IMR-90 (cell line): ENCODE measurements around the gene EID3. TPM values are rescaled to one million over a fixed set of nuclear protein-coding genes. Genes with fewer than 3 reads are reported as not detected.
A peak's percentile ranks its signal among the peaks of the same experiment; 100 is the strongest.

Experiments
- ATAC-seq: fragments of 200-7000 bp; cut with Tn5 transposase; 2 replicates; pipeline ENCODE4 v1.9.1; 2020; ENCODE audit warnings: low read depth, mild to moderate bottlenecking, moderate library complexity
- BruUV-seq: library from RNA; stranded (reverse); fragments of 400-500 nt; replicated peaks from 2 replicates; lab custom pipeline; 2021; lab: Mats Ljungman, UMichigan
- CTCF ChIA-PET: fragments of 300-600 bp; formaldehyde crosslinking; extraction: SDS; loops from one replicate; lab custom pipeline; 2021; ENCODE audit warnings: antibody characterized with exemption; lab: Yijun Ruan, JAX
- POLR2A ChIA-PET: fragments of 300-600 bp; sonication (Branson Sonifier 250); formaldehyde crosslinking; loops from one replicate; lab custom pipeline; 2022; ENCODE audit warnings: antibody characterized with exemption; ENCODE audit not compliant: unreplicated experiment; lab: Charles Lee
- DNase-seq: peaks from one replicate; pipeline ENCODE4 v3.0.0; 2013
- H2AFZ ChIP-seq: replicated peaks from 2 replicates; pipeline ENCODE3; 2013; ENCODE audit warnings: low read length, mild to moderate bottlenecking; ENCODE audit not compliant: poor library complexity
- H2AK5ac ChIP-seq: 2 replicates; pipeline ENCODE4 v1.6.1; 2013; ENCODE audit warnings: low read depth, low read length, inconsistent platforms
- H2AK9ac ChIP-seq: replicated peaks from 2 replicates; pipeline ENCODE3; 2013; ENCODE audit warnings: mild to moderate bottlenecking, low read depth, low read length, moderate library complexity; ENCODE audit not compliant: poor library complexity
- H2BK120ac ChIP-seq: 2 replicates; pipeline ENCODE4 v1.6.1; 2013; ENCODE audit warnings: low read depth, low read length, inconsistent platforms
- H2BK15ac ChIP-seq: 3 replicates; pipeline ENCODE4 v1.6.1; 2013; ENCODE audit warnings: low read depth, low read length, inconsistent platforms
- H2BK20ac ChIP-seq: 2 replicates; pipeline ENCODE4 v1.6.1; 2013; ENCODE audit warnings: low read depth, mild to moderate bottlenecking, inconsistent platforms, low read length, moderate library complexity
- H2BK5ac ChIP-seq: 2 replicates; pipeline ENCODE4 v1.6.1; 2013; ENCODE audit warnings: mild to moderate bottlenecking, low read depth, low read length, inconsistent platforms; ENCODE audit not compliant: poor library complexity, severe bottlenecking
- H3K14ac ChIP-seq: replicated peaks from 2 replicates; pipeline ENCODE4 v1.6.1; 2013; ENCODE audit warnings: low read depth, low read length, inconsistent platforms
- H3K18ac ChIP-seq: 2 replicates; pipeline ENCODE4 v1.6.1; 2013; ENCODE audit warnings: low read depth, low read length, control low read depth
- H3K23ac ChIP-seq: 2 replicates; pipeline ENCODE4 v1.6.1; 2013; ENCODE audit warnings: low read depth, low read length, inconsistent platforms
- H3K27ac ChIP-seq: 2 replicates; pipeline ENCODE4 v1.5.1; 2013; ENCODE audit warnings: mild to moderate bottlenecking, control low read depth, low read length; ENCODE audit not compliant: insufficient read depth
- H3K27me3 ChIP-seq: 2 replicates; pipeline ENCODE4 v1.6.1; 2013; ENCODE audit warnings: low read length; ENCODE audit not compliant: control insufficient read depth, insufficient read depth
- H3K36me3 ChIP-seq: 2 replicates; pipeline ENCODE4 v1.6.1; 2013; ENCODE audit warnings: low read length, mixed read lengths; ENCODE audit not compliant: control insufficient read depth, insufficient read depth
- H3K4ac ChIP-seq: 2 replicates; pipeline ENCODE4 v1.6.1; 2013; ENCODE audit warnings: low read depth, low read length, inconsistent platforms
- H3K4me1 ChIP-seq: 2 replicates; pipeline ENCODE4 v1.6.1; 2013; ENCODE audit warnings: low read length, mixed read lengths; ENCODE audit not compliant: control insufficient read depth, insufficient read depth
- H3K4me2 ChIP-seq: 2 replicates; pipeline ENCODE4 v1.6.1; 2013; ENCODE audit warnings: low read depth, mild to moderate bottlenecking, control low read depth, low read length, moderate library complexity
- H3K4me3 ChIP-seq: 2 replicates; pipeline ENCODE4 v1.5.1; 2013; ENCODE audit warnings: low read depth, mild to moderate bottlenecking, control low read depth, low read length, moderate library complexity; ENCODE audit not compliant: insufficient read depth
- H3K56ac ChIP-seq: 2 replicates; pipeline ENCODE4 v1.6.1; 2013; ENCODE audit warnings: low read length, inconsistent platforms; ENCODE audit not compliant: insufficient read depth; ENCODE audit errors: extremely low read depth
- H3K79me1 ChIP-seq, 2 experiments: 2 replicates each; pipeline ENCODE4 v1.6.1; 2013; ENCODE audit warnings: low read length in 2 of 2, inconsistent platforms in 1 of 2, low read depth in 1 of 2
- H3K9ac ChIP-seq: 2 replicates; pipeline ENCODE4 v1.6.1; 2013; ENCODE audit warnings: low read depth, low read length, control low read depth
- H3K9me1 ChIP-seq: 2 replicates; pipeline ENCODE4 v1.6.1; 2013; ENCODE audit warnings: low read length, inconsistent platforms; ENCODE audit not compliant: insufficient read depth
- H3K9me3 ChIP-seq: 2 replicates; pipeline ENCODE4 v1.6.1; 2013; ENCODE audit warnings: low read length; ENCODE audit not compliant: control insufficient read depth, insufficient read depth
- H4K20me1 ChIP-seq: 2 replicates; pipeline ENCODE4 v1.6.1; 2013; ENCODE audit warnings: low read length, inconsistent platforms; ENCODE audit not compliant: insufficient read depth
- H4K5ac ChIP-seq: 2 replicates; pipeline ENCODE4 v1.6.1; 2013; ENCODE audit warnings: mild to moderate bottlenecking, low read depth, low read length, control low read depth
- H4K8ac ChIP-seq, 2 experiments: 2 replicates each; pipeline ENCODE4 v1.6.1; 2013; ENCODE audit warnings: low read depth in 2 of 2, low read length in 2 of 2, control low read depth in 1 of 2, inconsistent platforms in 1 of 2
- H4K91ac ChIP-seq: 2 replicates; pipeline ENCODE4 v1.6.1; 2013; ENCODE audit warnings: low read depth, low read length, inconsistent platforms; ENCODE audit not compliant: insufficient read depth
- POLR2A ChIP-seq: IDR thresholded peaks from 2 replicates; pipeline ENCODE4 v1.6.1; 2012; ENCODE audit warnings: mild to moderate bottlenecking, low read depth, low read length
- USF2 ChIP-seq: fragments of 150-350 bp; IDR thresholded peaks from 2 replicates; pipeline ENCODE4 v1.6.1; 2017; ENCODE audit warnings: mild to moderate bottlenecking, antibody characterized with exemption, low read length, low read depth
- WGBS, 2 experiments: methylation state at CpG; one replicate each; pipeline versions ENCODE4 v1.1.5 to v1.1.7; 2013; ENCODE audit warnings: missing lambda C conversion rate in 2 of 2; ENCODE audit not compliant: insufficient read length in 1 of 2; ENCODE audit errors: extremely low coverage in 2 of 2; 5-methylcytosine and 5-hydroxymethylcytosine counted together
- dilution Hi-C: fragments of 300-500 bp; cut with HindIII; formaldehyde crosslinking; loops from one replicate; pipeline ENCODE4 v1.14.3; 2018; ENCODE audit warnings: low sequenced_read_pairs; ENCODE audit not compliant: unreplicated experiment
- in situ Hi-C: fragments of 300-500 bp; cut with MboI; formaldehyde crosslinking; loops from 3 replicates; pipeline ENCODE4 v1.14.3; 2019; ENCODE audit warnings: low sequenced_read_pairs, inconsistent platforms, mixed read lengths
- intact Hi-C: fragments of 100-400 bp; cut with micrococcal nuclease; formaldehyde crosslinking; loops from 2 replicates; pipeline ENCODE4 v1.10.0; 2022
- polyA plus RNA-seq, 3 experiments: library from polyadenylated mRNA; depleted of rRNA; stranded (reverse); fragments of >200 nt; gene quantifications; 2 replicates each; pipeline ENCODE4 v1.2.3, GENCODE V29; 2012; ENCODE audit warnings: low replicate concordance in 1 of 3
- total RNA-seq: library from RNA; depleted of rRNA; stranded (reverse); fragments of >200 nt; gene quantifications from 2 replicates; pipeline ENCODE4 v1.2.3, GENCODE V29; 2012

EID3 gene
- total and polyA plus RNA-seq, 2 of the 4 experiments (the other 2 are of a cell fraction), result 2.2 to 4.1 TPM

GRCh38 chr12:104290855-104291254, 12.7 kb upstream of the EID3 start:
- H3K4me3 ChIP-seq, result no peak overlapping the region
- ChIA-PET CTCF (no interaction called here), POLR2A (no interaction called here)

More at GRCh38 chr12:104290855-104291254, 12.7 kb upstream of the EID3 start:
- Histone ChIP-seq H3K56ac (no peak overlapping the region), H3K27me3 (no peaks in the 10 kb centered on the region), H3K79me1 (peaks cover 0 to 8% of the 10 kb centered on the region in 2 experiments; a peak in 2 of 4 replicates), H4K91ac (no peak overlapping the region), H4K20me1 (peaks cover 80% of the 10 kb centered on the region), H3K9ac (no peak overlapping the region), H2BK15ac (no peak overlapping the region), H3K23ac (no peak overlapping the region), H4K5ac (no peak overlapping the region), H2AFZ (no peak overlapping the region), H2BK5ac (no peak overlapping the region), H3K27ac (no peak overlapping the region), H3K14ac (no peak overlapping the region), H2BK20ac (no peak overlapping the region), H2BK120ac (no peak overlapping the region), H2AK9ac (no peak overlapping the region), H3K18ac (no peak overlapping the region), H3K4ac (no peak overlapping the region), H3K4me1 (peaks cover 20% of the 10 kb centered on the region), H3K9me1 (peaks cover 3% of the 10 kb centered on the region; the same call in 1 of the 2 replicates), H4K8ac (no peak overlapping the region), H2AK5ac (no peak overlapping the region), H3K36me3 (peaks cover 39% of the 10 kb centered on the region), H3K9me3 (no peaks in the 10 kb centered on the region), H3K4me2 (0 out of 2 replicates have a peak overlapping the region, but pooled peaks have one; percentile 23)
- intact Hi-C loops, result loop anchor here (10.0 kb wide), 1 partner anchor 416 kb away; no protein-coding TSS in a partner anchor
- DNase-seq (no peak), ATAC-seq (no peak)
- in situ Hi-C loops, result no loop called here
- WGBS, 2 experiments, result no CpG with 5 or more reads among the region's 5 CpGs
- BruUV-seq, result no TSS peak
- dilution Hi-C loops, result no loop called here
- TF ChIP-seq POLR2A, result no peak
- no peak for TF ChIP-seq USF2
